Measurements from ENCODE around the gene CRYBA1. TPM values are rescaled to one million over a fixed set of nuclear protein-coding genes. Genes with fewer than 3 reads are reported as not detected.

The CRYBA1 gene
- total RNA-seq, 4 donors from 2014 or later = not detected

- Histone ChIP-seq H3K27me3 (no peaks in the 10 kb centered on the region), H3K36me3 (peaks cover 0 to 5% of the 10 kb centered on the region in 2 donors), H3K4me1 (peaks cover 0 to 39% (median 22%) of the 10 kb centered on the region in 3 donors), H3K27ac (peak within 1 kb of the TSS; percentile 96 to 99 (median 97)), H3K4me3 (peak within 1 kb of the TSS; percentile 67 to 91), H3K9me3 (no peaks in the 10 kb centered on the region)
- peak; percentile 98 for ATAC-seq
- WGBS, 2 donors (ENCODE audit: low coverage in 1 of 2) = 0 to 2% methylated on average over 14 to 16 of the region's 31 CpGs
- peak; percentile 99 for TF ChIP-seq POLR2A (IDR thresholded peaks at IDR 0.05)
- TF ChIP-seq POLR2AphosphoS5 (IDR thresholded peaks at IDR 0.05) = peak; percentile 100
- peak in 1 of 4 experiments; percentile 34 for TF ChIP-seq CTCF (IDR thresholded peaks at IDR 0.05)
- TF ChIP-seq EP300 (IDR thresholded peaks at IDR 0.05) = no peak
Measured at GRCh38 chr17:29293890-29294579, 47.4 kb downstream of the CRYBA1 start, which contains the start of gene NUFIP2. Gene NUFIP2, minus strand, starts transcription at chr17:29294148. Its CDS starts 89 bp downstream, at chr17:29294059.

GRCh38 chr17:29294580-29294900 is 47.9 kb downstream of the CRYBA1 start:
- Histone ChIP-seq H3K4me1 (peaks cover 0 to 34% (median 17%) of the 10 kb centered on the region in 3 donors), H3K36me3 (peaks cover 0 to 5% of the 10 kb centered on the region in 2 donors), H3K9me3 (no peaks in the 10 kb centered on the region), H3K27ac (peak overlapping the region; percentile 96 to 99 (median 97)), H3K27me3 (no peaks in the 10 kb centered on the region), H3K4me3 (peak overlapping the region; percentile 31 to 91)
- 0% methylated on average over 2 of the region's 2 CpGs for WGBS, 2 donors (ENCODE audit: low coverage in 1 of 2)
- no peak for TF ChIP-seq EP300 (IDR thresholded peaks at IDR 0.05)
- no peak for TF ChIP-seq POLR2AphosphoS5 (IDR thresholded peaks at IDR 0.05)
- no peak for TF ChIP-seq POLR2A (IDR thresholded peaks at IDR 0.05)
- TF ChIP-seq CTCF (IDR thresholded peaks at IDR 0.05) = no peak
- ATAC-seq = no peak

- Histone ChIP-seq H3K36me3 (no peaks in the 10 kb centered on the region), H3K9me3 (no peaks in the 10 kb centered on the region), H3K4me3 (no peak overlapping the region), H3K27ac (peak overlapping the region in 1 of 4 donors; percentile 98), H3K4me1 (peaks cover 0 to 25% (median 9%) of the 10 kb centered on the region in 3 donors), H3K27me3 (no peaks in the 10 kb centered on the region)
- 92 to 93% methylated on average over 3 of the region's 3 CpGs for WGBS, 2 donors (ENCODE audit: low coverage in 1 of 2)
- ATAC-seq = no peak
- TF ChIP-seq CTCF (IDR thresholded peaks at IDR 0.05) (no peak), POLR2A (IDR thresholded peaks at IDR 0.05) (no peak)
Measured at GRCh38 chr17:29295420-29295819, 48.8 kb downstream of the CRYBA1 start.

- 80 to 90% methylated on average over 2 of the region's 2 CpGs for WGBS, 2 donors (ENCODE audit: low coverage in 1 of 2)
Measured at GRCh38 chr17:29299031-29299430, 52.4 kb downstream of the CRYBA1 start.

GRCh38 chr17:29303386-29303785 is 56.7 kb downstream of the CRYBA1 start:
- ATAC-seq = no peak
- Histone ChIP-seq H3K4me1 (no peaks in the 10 kb centered on the region), H3K27ac (no peak overlapping the region), H3K27me3 (peaks cover 5% of the 10 kb centered on the region), H3K36me3 (no peaks in the 10 kb centered on the region), H3K9me3 (no peaks in the 10 kb centered on the region), H3K4me3 (no peak overlapping the region)
- 68 to 100% methylated on average over 2 to 3 of the region's 3 CpGs for WGBS, 2 donors (ENCODE audit: low coverage in 1 of 2)
- TF ChIP-seq CTCF (IDR thresholded peaks at IDR 0.05) = no peak
- TF ChIP-seq POLR2A (IDR thresholded peaks at IDR 0.05) = no peak
- no peak for TF ChIP-seq POLR2AphosphoS5 (IDR thresholded peaks at IDR 0.05)
- TF ChIP-seq EP300 (IDR thresholded peaks at IDR 0.05) = no peak

More at GRCh38 chr17:29299031-29299430, 52.4 kb downstream of the CRYBA1 start:
- Histone ChIP-seq H3K27me3 (no peaks in the 10 kb centered on the region), H3K4me1 (peaks cover 0 to 9% (median 0%) of the 10 kb centered on the region in 3 donors), H3K9me3 (no peaks in the 10 kb centered on the region), H3K36me3 (no peaks in the 10 kb centered on the region), H3K27ac (no peak overlapping the region), H3K4me3 (no peak overlapping the region)
- TF ChIP-seq POLR2A (IDR thresholded peaks at IDR 0.05) = no peak
- TF ChIP-seq EP300 (IDR thresholded peaks at IDR 0.05) = no peak
- TF ChIP-seq POLR2AphosphoS5 (IDR thresholded peaks at IDR 0.05) = no peak
- no peak for ATAC-seq

Other genes starting within 250 kb of the CRYBA1 start
- under 1 TPM in 1 of 4 donors, not detected in 3; 0.13 TPM for gene SEZ6, start 240.8 kb upstream of the CRYBA1 start, total RNA-seq
- 10 to 100 TPM in 1 of 4 donors, 1 to 10 TPM in 2, under 1 TPM in 1; 0.52 to 11.2 (median 6.7) TPM for gene PIPOX, start 203.7 kb upstream of the CRYBA1 start, total RNA-seq
- 10 to 100 TPM; 45.5 to 70.5 (median 56.5) TPM for gene MYO18A, start 66.5 kb upstream of the CRYBA1 start, total RNA-seq
- 10 to 100 TPM; 29.1 to 36.3 (median 33.8) TPM for gene NUFIP2, start 47.3 kb downstream of the CRYBA1 start, total RNA-seq
- gene TAOK1, start 143.5 kb downstream of the CRYBA1 start, total RNA-seq = 10 to 100 TPM; 57.9 to 72.2 (median 65.1) TPM

All from gastroesophageal sphincter (tissue), 4 donors.